ENCODE data around the gene IPO9. TPM values are rescaled to one million over a fixed set of nuclear protein-coding genes. Genes with fewer than 3 reads are reported as not detected.

Gene IPO9
- total and polyA plus RNA-seq, 2 experiments from 2014 or later, result 29.4 to 45.2 TPM

DNA sequence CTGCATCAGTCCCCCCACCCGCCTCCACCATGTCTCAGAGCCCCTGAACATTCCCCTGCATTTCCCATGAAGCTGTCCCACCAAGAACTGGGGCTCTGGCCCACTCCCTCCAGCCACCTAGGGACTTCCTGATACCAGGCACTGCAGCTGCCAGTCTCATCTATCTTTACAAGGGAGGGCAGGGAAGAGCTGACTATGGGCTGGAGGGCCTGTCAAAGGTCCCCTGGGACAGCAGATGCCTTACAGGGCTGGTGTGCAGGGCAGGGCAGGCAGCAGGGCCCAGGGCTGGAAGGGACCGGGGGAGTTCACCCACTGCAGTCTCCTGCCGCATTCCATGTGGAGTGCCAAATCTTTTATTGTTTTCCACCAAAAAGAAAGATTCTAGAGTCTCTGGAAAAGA is 77.4 kb downstream of the IPO9 start:
- H3K79me2 ChIP-seq, result no peaks in the 10 kb centered on the region
- no peaks in the 10 kb centered on the region for H4K20me1 ChIP-seq (ENCODE audit: insufficient read depth, poor library complexity, severe bottlenecking)
- H3K27me3 ChIP-seq, result no peaks in the 10 kb centered on the region
- no peak for TF ChIP-seq CTCF (IDR thresholded peaks at IDR 0.05; ENCODE audit: poor library complexity)
- no peak overlapping the region for H3K4me2 ChIP-seq
- H3K4me1 ChIP-seq (ENCODE audit: insufficient read depth), result peaks cover 19% of the 10 kb centered on the region
- H3K36me3 ChIP-seq (replicated peaks; ENCODE audit: insufficient read depth, low read depth), result no peaks in the 10 kb centered on the region
- H2AFZ ChIP-seq, result no peak overlapping the region
- 90% methylated on average over 3 of the region's 3 CpGs for WGBS (ENCODE audit: low lambda C conversion rate, missing lambda C conversion rate)
- no peak overlapping the region for H3K27ac ChIP-seq
- H3K4me3 ChIP-seq, result no peak overlapping the region
- H3K9me2 ChIP-seq (replicated peaks; ENCODE audit: insufficient read depth), result no peaks in the 10 kb centered on the region
- no peak for DNase-seq (ENCODE audit: low spot score)
- H3K9me3 ChIP-seq (ENCODE audit: low read depth), result no peaks in the 10 kb centered on the region

DNA sequence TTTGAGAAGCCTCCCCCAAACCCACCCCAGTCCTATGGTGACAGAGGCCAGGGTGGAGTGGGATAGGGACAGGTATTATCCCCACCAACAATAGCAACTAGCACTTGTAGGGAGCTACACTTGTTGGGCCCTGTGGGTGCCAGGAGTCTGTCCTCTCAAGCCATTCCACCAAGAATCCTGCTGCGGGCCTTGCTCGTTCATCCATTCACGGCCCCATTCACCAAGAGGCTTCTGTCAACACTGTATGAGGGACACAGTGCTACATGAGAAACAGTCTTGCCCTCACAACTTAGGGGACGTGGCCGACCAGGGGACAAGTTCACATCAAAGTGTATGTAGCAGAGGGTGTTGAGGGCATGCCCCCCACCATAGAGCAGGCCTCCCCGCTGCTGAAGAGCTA is 78.7 kb downstream of the IPO9 start:
- TF ChIP-seq CTCF (IDR thresholded peaks at IDR 0.05; ENCODE audit: poor library complexity) (no peak), EZH2 (IDR thresholded peaks at IDR 0.05; ENCODE audit: borderline replicate concordance) (no peak), EZH2phosphoT487 (IDR thresholded peaks at IDR 0.05; ENCODE audit: low read depth, severe bottlenecking, unreplicated experiment) (no peak)
- WGBS (ENCODE audit: low lambda C conversion rate, missing lambda C conversion rate), result 95% methylated on average over 6 of the region's 6 CpGs
- H3K27me3 ChIP-seq, result no peaks in the 10 kb centered on the region
- H3K4me2 ChIP-seq, result no peak overlapping the region
- no peaks in the 10 kb centered on the region for H3K36me3 ChIP-seq (replicated peaks; ENCODE audit: insufficient read depth, low read depth)
- H3K79me2 ChIP-seq, result no peaks in the 10 kb centered on the region
- no peak overlapping the region for H2AFZ ChIP-seq
- no peaks in the 10 kb centered on the region for H3K9me3 ChIP-seq (ENCODE audit: low read depth)
- peaks cover 19% of the 10 kb centered on the region for H3K4me1 ChIP-seq (ENCODE audit: insufficient read depth)
- no peak overlapping the region for H3K4me3 ChIP-seq
- no peak for DNase-seq (ENCODE audit: low spot score)
- H3K9me2 ChIP-seq (replicated peaks; ENCODE audit: insufficient read depth), result no peaks in the 10 kb centered on the region
- H3K27ac ChIP-seq, result no peak overlapping the region
- no peaks in the 10 kb centered on the region for H4K20me1 ChIP-seq (ENCODE audit: insufficient read depth, poor library complexity, severe bottlenecking)

GRCh38 chr1:201911826-201912571 is 83.0 kb downstream of the IPO9 start:
- 73% methylated on average over 4 of the region's 4 CpGs for whole genome bisulfite sequencing (ENCODE audit: low lambda C conversion rate, missing lambda C conversion rate)
- Histone ChIP-seq H3K27ac (no peak overlapping the region), H3K79me2 (no peaks in the 10 kb centered on the region)

More at GRCh38 chr1:201911826-201912571, 83.0 kb downstream of the IPO9 start:
- no peak overlapping the region for H2AFZ ChIP-seq
- H3K4me2 ChIP-seq, result no peak overlapping the region
- no peaks in the 10 kb centered on the region for H3K9me2 ChIP-seq (replicated peaks; ENCODE audit: insufficient read depth)
- TF ChIP-seq EZH2 (IDR thresholded peaks at IDR 0.05; ENCODE audit: borderline replicate concordance) (no peak), CTCF (IDR thresholded peaks at IDR 0.05; ENCODE audit: poor library complexity) (no peak), EZH2phosphoT487 (IDR thresholded peaks at IDR 0.05; ENCODE audit: low read depth, severe bottlenecking, unreplicated experiment) (no peak)
- DNase-seq (ENCODE audit: low spot score), result no peak
- no peaks in the 10 kb centered on the region for H3K27me3 ChIP-seq
- H3K9me3 ChIP-seq (ENCODE audit: low read depth), result no peaks in the 10 kb centered on the region
- peaks cover 8% of the 10 kb centered on the region for H3K4me1 ChIP-seq (ENCODE audit: insufficient read depth)
- H3K4me3 ChIP-seq, result no peak overlapping the region
- H3K36me3 ChIP-seq (replicated peaks; ENCODE audit: insufficient read depth, low read depth), result no peaks in the 10 kb centered on the region
- no peaks in the 10 kb centered on the region for H4K20me1 ChIP-seq (ENCODE audit: insufficient read depth, poor library complexity, severe bottlenecking)

Measured in hepatocyte (in vitro differentiated cells).